Activated T-cell treated with anti-CD3 and anti-CD28 coated beads for 4 hours (primary cell): ENCODE data around the gene DYNLRB1.
A peak's percentile ranks its signal among the peaks of the same experiment; 100 is the strongest.
"Not testable (repeated sequence)": the region's sequence is repeated elsewhere in the genome, so short reads cannot be mapped to it uniquely, and the experiment has no call there.

ENCODE experiments used
- DNase-seq: peaks from one replicate; pipeline ENCODE4 v3.0.0-alpha.2; 2020

The DYNLRB1 gene

GRCh38 chr20:34512266-34512954, 3.8 kb upstream of the DYNLRB1 start:
- no peak for DNase-seq

DNA sequence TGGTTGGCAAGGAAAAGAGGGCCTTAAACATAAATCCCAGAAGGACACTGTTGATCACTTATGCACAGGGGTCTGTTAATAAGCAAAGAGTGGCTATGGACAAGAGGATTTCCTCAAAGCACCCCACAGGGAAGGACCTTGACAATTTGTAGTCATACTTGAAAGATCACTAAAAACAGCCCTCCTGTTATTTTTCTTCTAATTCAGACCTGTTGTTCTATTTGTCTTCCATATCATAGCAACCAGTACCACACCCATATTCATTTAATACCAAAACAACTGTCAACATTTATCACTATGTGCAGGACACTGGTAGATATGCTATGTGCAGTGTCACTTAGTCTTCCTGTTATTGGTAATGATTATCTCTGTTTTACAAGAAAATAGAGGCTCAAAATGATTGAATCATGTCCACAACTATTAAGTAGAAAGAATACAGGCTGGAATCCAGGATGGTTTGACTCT, 3.2 kb upstream of the DYNLRB1 start:
- no peak for DNase-seq

- not testable (repeated sequence) for DNase-seq
Measured at GRCh38 chr20:34514034-34514433, 2.2 kb upstream of the DYNLRB1 start.

GRCh38 chr20:34514897-34515483, 1.2 kb upstream of the DYNLRB1 start:
- DNase-seq, result no peak

GRCh38 chr20:34515484-34516246, 557 bp upstream of the DYNLRB1 start:
- DNase-seq, result peak; percentile 49

GRCh38 chr20:34517114-34517505, 888 bp downstream of the DYNLRB1 start:
- no peak for DNase-seq

GRCh38 chr20:34518863-34519262, 2.6 kb downstream of the DYNLRB1 start:
- not testable (repeated sequence) for DNase-seq

DNA sequence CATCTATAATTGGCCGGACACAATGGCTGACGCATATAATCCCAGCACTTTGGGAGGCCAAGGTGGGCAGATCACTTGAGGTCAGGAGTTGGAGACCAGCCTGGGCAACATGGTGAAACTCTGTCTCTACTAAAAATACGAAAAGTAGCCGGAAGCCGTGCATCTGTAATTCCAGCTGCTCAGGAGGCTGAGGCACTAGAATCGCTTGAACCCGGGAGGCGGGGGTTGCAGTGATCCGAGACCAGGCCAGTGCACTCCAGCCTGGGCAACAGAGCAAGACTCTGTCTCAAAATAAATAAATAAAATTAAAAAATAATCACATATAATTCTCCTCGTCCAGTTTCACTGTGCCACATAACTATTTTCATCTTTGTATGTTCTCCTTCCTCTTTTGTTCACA, 3.6 kb downstream of the DYNLRB1 start:
- DNase-seq, result not testable (repeated sequence)

- peak; percentile 28 for DNase-seq
Measured at GRCh38 chr20:34522969-34523871, 7.0 kb downstream of the DYNLRB1 start.

- DNase-seq, result no peak
Measured at GRCh38 chr20:34524426-34524825, 8.2 kb downstream of the DYNLRB1 start.

- DNase-seq, result no peak
Measured at GRCh38 chr20:34525342-34525708, 9.1 kb downstream of the DYNLRB1 start.

DNA sequence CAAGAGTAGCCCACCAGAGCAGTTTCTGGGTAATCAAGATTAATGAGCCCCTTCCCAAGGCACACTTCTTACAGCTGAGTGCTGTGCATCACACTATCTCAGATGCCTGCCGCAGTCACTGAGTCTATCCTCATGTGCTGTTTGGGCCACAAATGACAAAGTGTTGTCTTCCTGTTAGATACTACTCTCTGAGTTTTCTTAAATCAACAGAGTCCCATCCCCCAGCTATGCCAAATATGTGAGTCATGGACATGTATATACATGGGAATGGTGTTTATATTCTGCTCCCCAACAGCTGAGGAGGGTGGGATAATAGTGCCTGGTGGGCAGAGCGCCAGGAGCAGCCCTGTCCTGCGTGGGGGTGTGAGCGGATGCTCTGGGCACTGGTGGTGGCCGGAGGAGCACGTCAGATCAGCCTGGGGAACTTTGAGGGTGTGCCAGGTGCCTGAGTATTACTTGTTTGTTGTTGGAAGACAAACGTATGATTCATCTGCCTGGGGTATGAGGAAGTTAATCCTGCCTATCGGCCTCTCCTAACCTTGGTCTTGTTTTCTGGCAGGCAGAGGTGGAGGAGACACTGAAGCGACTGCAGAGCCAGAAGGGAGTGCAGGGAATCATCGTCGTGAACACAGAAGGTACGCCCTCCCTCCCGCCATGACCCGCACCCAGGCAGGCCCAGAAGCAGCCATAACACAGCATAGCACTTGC, 9.6 kb downstream of the DYNLRB1 start:
- no peak for DNase-seq

DNA sequence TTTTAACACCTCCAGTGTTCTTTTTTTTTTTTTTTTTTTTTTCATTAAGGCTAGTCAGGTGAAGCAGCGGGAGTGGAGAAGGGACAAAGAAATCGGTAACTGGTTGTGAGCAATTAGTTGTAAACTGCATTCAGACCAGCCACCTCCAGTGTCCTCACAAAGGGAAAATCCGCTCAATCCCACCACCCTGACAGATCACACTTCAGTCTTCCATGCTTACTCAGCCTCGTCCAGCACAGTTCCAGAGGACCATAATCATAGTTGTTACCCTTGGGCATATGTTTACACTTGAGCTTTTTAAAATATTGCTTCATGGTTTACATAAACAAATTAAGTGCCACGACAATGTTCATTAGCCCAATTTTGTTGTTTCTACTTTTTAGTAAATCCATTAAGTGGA, 10.2 kb downstream of the DYNLRB1 start:
- no peak for DNase-seq

- DNase-seq, result no peak
Measured at GRCh38 chr20:34527016-34527415, 10.8 kb downstream of the DYNLRB1 start.

DNA sequence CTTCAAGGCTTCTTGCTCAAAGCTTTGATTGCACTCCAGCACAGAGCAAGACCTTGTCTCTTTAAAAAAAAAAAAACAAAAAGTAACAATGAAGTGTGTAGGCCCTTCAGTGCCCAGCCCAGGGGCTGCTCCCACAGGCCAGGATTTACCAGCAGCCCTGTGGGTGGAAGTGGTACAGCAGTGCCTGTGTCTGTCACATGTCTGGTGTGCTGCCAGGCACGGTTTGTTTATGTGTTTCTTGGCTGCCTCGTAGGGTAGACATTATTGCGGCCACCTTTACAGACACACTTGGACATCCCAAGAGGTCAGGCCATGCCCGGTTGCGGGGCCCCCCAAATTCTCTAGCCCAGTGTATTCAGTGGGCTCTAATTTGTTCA, 12.7 kb downstream of the DYNLRB1 start:
- no peak for DNase-seq

DNA sequence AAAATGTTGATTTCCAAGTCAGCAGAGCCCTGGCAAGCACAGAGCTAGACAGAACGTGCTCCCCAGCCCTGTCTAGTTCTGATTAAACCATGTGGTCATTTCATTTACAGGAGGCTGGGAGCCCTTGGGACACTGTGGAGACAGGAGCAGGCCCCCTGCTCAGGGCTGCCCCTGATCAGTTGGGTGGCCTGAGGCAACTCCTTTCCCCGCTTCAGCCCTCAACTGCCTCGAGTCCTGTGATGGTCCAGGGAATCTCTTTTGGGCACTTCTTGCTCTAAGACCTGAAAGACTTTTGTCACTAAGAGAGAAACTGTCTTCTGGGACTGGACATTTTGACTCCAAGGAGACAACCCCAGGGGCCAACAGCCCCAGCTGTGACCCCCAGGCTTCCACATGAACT, 13.5 kb downstream of the DYNLRB1 start:
- no peak for DNase-seq

- no peak for DNase-seq
Measured at GRCh38 chr20:34530342-34530741, 14.1 kb downstream of the DYNLRB1 start.

- no peak for DNase-seq
Measured at GRCh38 chr20:34531608-34532265, 15.5 kb downstream of the DYNLRB1 start.

GRCh38 chr20:34532320-34532719, 16.1 kb downstream of the DYNLRB1 start:
- DNase-seq, result no peak

GRCh38 chr20:34532756-34533155, 16.5 kb downstream of the DYNLRB1 start:
- no peak for DNase-seq

DNA sequence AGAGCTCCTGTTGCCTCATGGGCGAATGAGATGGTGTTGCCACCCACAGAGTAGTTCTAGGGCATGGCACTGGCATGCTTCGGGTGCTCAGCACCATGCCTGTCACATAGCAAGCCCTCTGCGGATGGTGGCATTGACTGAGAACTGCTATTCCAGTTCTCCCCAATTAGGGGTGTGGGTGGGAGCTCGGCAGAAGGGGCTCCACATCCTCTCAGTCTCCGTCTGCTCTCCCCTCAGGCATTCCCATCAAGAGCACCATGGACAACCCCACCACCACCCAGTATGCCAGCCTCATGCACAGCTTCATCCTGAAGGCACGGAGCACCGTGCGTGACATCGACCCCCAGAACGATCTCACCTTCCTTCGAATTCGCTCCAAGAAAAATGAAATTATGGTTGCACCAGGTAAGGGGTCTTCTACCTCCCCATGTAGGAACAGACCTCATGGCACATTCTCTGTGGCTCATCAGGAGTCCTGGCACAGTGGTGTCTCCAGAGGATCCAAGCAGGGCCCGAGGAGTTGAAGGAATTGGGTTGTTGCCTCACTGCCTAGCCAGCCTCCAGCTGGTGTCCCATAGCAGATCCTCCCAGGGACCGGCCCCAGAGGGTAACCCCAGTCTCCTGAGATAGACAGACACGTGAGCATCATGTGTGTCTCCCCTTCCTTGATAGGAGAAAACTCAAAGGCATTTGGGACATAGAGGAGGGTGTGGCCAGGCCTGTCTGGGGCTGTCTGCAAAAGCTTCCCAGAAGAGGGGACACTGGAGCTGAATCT, 18.4 kb downstream of the DYNLRB1 start:
- DNase-seq, result no peak
